ENCODE measurements around the gene HS6ST3. TPM values are rescaled to one million over a fixed set of nuclear protein-coding genes. Genes with fewer than 3 reads are reported as not detected.

HS6ST3 gene
- total and polyA plus RNA-seq, 2 donors (not counting 1 experiment from before 2014, with no cell fraction given): not detected

DNA sequence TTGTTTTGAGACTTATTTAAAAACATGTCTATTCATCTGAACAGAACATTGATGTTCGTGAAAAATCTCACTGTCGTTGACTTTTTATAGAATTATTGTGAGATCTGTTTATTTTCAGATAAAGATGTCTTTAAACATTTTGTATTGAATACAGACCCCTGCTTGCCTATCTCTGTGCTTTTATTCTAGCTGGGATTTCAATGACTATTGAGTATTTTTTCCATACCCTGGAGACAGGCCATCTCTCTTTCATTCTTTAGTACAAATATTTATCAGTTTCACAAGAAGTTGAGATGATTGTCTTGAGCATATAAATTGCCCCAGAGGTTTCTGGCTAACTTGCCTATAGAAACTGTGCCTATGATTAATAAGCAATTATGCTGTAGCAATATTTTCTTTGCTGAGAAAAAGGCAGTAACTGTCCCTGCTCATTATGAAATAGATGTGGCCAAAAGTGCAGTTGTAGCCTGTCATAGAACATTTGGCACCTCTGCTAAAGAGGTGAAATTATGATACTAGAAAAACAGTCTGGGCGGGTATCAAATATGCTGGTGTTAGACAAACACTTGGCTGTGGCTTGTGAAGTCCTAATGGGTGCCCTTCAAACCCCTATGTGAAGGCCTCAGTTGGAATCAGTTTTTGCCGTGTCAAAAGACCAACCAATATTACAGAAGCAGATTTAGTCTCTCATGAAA is 360.6 kb downstream of the HS6ST3 start:
- Histone ChIP-seq H4K20me1 (ENCODE audit: control insufficient read depth, extremely low read depth, insufficient read depth, low read length) (no peaks in the 10 kb centered on the region), H3K4me1 (ENCODE audit: control insufficient read depth, extremely low read depth, insufficient read depth, low read length) (no peaks in the 10 kb centered on the region), H3K9me3 (ENCODE audit: control insufficient read depth, insufficient read depth, low read depth, low read length) (no peaks in the 10 kb centered on the region), H3K9ac (ENCODE audit: insufficient read depth, low read length) (no peak overlapping the region), H3K27me3 (ENCODE audit: control insufficient read depth, insufficient read depth, low read length) (no peaks in the 10 kb centered on the region), H3K4me2 (ENCODE audit: extremely low read depth, insufficient read depth, low read length) (no peak overlapping the region), H3K36me3 (ENCODE audit: control insufficient read depth, insufficient read depth, low read length) (no peaks in the 10 kb centered on the region), H3K27ac (ENCODE audit: insufficient read depth, low read length) (no peak overlapping the region), H3K4me3 (replicated peaks in 1 of 4; ENCODE audit: control extremely low read depth in 1 of 4, insufficient read depth in 1 of 4, low read depth in 3 of 4, low read length in 4 of 4) (no peak overlapping the region), H3K79me2 (ENCODE audit: control insufficient read depth, insufficient read depth, low read length) (no peaks in the 10 kb centered on the region), H2AFZ (ENCODE audit: low read length) (no peak overlapping the region)
- DNase-seq (ENCODE audit: low read depth in 2 of 2): no peak
- no peak for TF ChIP-seq EZH2 (IDR thresholded peaks at IDR 0.05; ENCODE audit: low read length, missing control alignments)
- TF ChIP-seq, protein P1, sequence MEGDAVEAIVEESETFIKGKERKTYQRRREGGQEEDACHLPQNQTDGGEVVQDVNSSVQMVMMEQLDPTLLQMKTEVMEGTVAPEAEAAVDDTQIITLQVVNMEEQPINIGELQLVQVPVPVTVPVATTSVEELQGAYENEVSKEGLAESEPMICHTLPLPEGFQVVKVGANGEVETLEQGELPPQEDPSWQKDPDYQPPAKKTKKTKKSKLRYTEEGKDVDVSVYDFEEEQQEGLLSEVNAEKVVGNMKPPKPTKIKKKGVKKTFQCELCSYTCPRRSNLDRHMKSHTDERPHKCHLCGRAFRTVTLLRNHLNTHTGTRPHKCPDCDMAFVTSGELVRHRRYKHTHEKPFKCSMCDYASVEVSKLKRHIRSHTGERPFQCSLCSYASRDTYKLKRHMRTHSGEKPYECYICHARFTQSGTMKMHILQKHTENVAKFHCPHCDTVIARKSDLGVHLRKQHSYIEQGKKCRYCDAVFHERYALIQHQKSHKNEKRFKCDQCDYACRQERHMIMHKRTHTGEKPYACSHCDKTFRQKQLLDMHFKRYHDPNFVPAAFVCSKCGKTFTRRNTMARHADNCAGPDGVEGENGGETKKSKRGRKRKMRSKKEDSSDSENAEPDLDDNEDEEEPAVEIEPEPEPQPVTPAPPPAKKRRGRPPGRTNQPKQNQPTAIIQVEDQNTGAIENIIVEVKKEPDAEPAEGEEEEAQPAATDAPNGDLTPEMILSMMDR (conservative IDR thresholded peaks at IDR 0.05 in 1 of 2, IDR thresholded peaks at IDR 0.05 in 1 of 2; ENCODE audit: low read depth in 1 of 2, low read length in 2 of 2): no peak

DNA sequence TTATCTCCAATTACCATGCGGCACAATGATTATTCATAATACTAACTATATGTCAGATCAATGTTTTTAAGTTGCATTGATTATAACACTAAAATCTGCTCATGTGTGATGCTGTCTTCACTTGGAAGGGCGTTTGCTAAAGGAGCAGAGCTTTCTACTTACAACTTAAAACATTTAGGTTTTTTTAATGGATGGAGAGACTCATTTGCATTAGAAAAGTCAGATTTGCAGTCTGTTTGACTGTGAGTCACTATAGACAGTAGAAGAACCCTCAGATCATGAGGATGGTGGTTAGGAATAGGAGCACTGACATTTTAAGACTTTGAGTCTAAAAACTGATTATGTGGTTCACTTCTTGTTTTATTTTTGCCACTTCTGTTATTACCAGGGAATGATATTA is 364.6 kb downstream of the HS6ST3 start:
- Histone ChIP-seq H3K27ac (ENCODE audit: insufficient read depth, low read length) (no peak overlapping the region), H3K36me3 (ENCODE audit: control insufficient read depth, insufficient read depth, low read length) (no peaks in the 10 kb centered on the region), H3K4me1 (ENCODE audit: control insufficient read depth, extremely low read depth, insufficient read depth, low read length) (no peaks in the 10 kb centered on the region), H3K9me3 (ENCODE audit: control insufficient read depth, insufficient read depth, low read depth, low read length) (no peaks in the 10 kb centered on the region), H3K9ac (ENCODE audit: insufficient read depth, low read length) (no peak overlapping the region), H4K20me1 (ENCODE audit: control insufficient read depth, extremely low read depth, insufficient read depth, low read length) (no peaks in the 10 kb centered on the region), H3K4me2 (ENCODE audit: extremely low read depth, insufficient read depth, low read length) (no peak overlapping the region), H3K79me2 (ENCODE audit: control insufficient read depth, insufficient read depth, low read length) (no peaks in the 10 kb centered on the region), H3K4me3 (replicated peaks in 1 of 4; ENCODE audit: control extremely low read depth in 1 of 4, insufficient read depth in 1 of 4, low read depth in 3 of 4, low read length in 4 of 4) (no peak overlapping the region), H3K27me3 (ENCODE audit: control insufficient read depth, insufficient read depth, low read length) (no peaks in the 10 kb centered on the region), H2AFZ (ENCODE audit: low read length) (no peak overlapping the region)
- TF ChIP-seq EZH2 (IDR thresholded peaks at IDR 0.05; ENCODE audit: low read length, missing control alignments): no peak
- TF ChIP-seq, protein P1 (conservative IDR thresholded peaks at IDR 0.05 in 1 of 2, IDR thresholded peaks at IDR 0.05 in 1 of 2; ENCODE audit: low read depth in 1 of 2, low read length in 2 of 2): no peak
- no peak for DNase-seq (ENCODE audit: low read depth in 2 of 2)

DNA sequence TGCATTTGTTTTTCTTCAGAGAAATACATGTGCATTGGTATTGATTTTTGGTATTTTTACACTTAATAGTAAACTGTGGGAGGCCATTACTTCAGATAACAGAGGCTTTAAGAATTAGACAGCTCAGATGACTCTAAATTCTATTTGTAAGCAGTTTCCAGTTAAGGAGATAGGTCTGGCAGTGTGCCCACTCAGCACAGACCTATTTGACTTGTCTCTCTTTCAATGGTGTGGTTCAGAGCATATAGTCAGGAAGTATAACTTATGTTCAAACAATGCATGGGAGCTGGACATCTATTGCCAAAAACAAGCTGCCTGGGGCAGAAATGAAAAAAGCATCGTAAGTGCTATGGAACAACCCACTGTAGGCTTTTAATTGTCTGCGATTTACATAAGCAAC is 370.7 kb downstream of the HS6ST3 start:
- TF ChIP-seq EZH2 (IDR thresholded peaks at IDR 0.05; ENCODE audit: low read length, missing control alignments): no peak
- TF ChIP-seq, protein P1 (conservative IDR thresholded peaks at IDR 0.05 in 1 of 2, IDR thresholded peaks at IDR 0.05 in 1 of 2; ENCODE audit: low read depth in 1 of 2, low read length in 2 of 2): no peak
- Histone ChIP-seq H2AFZ (ENCODE audit: low read length) (no peak overlapping the region), H3K79me2 (ENCODE audit: control insufficient read depth, insufficient read depth, low read length) (no peaks in the 10 kb centered on the region), H3K27ac (ENCODE audit: insufficient read depth, low read length) (no peak overlapping the region), H3K27me3 (ENCODE audit: control insufficient read depth, insufficient read depth, low read length) (no peaks in the 10 kb centered on the region), H4K20me1 (ENCODE audit: control insufficient read depth, extremely low read depth, insufficient read depth, low read length) (no peaks in the 10 kb centered on the region), H3K4me3 (replicated peaks in 1 of 4; ENCODE audit: control extremely low read depth in 1 of 4, insufficient read depth in 1 of 4, low read depth in 3 of 4, low read length in 4 of 4) (no peak overlapping the region), H3K4me2 (ENCODE audit: extremely low read depth, insufficient read depth, low read length) (no peak overlapping the region), H3K9me3 (ENCODE audit: control insufficient read depth, insufficient read depth, low read depth, low read length) (no peaks in the 10 kb centered on the region), H3K4me1 (ENCODE audit: control insufficient read depth, extremely low read depth, insufficient read depth, low read length) (no peaks in the 10 kb centered on the region), H3K9ac (ENCODE audit: insufficient read depth, low read length) (no peak overlapping the region), H3K36me3 (ENCODE audit: control insufficient read depth, insufficient read depth, low read length) (no peaks in the 10 kb centered on the region)
- no peak for DNase-seq (ENCODE audit: low read depth in 2 of 2)
